NCI-H1694 (cell line): Measurements from ENCODE around the gene CACNA1A.
"Not testable (repeated sequence)": the region's sequence is repeated elsewhere in the genome, so short reads cannot be mapped to it uniquely, and the experiment has no call there.

Experiments
- DNase-seq: peaks from one replicate; lab custom pipeline; 2025; lab: John Stamatoyannopoulos, UW

CACNA1A gene

GRCh38 chr19:13198634-13199033 lies 307.6 kb downstream of the CACNA1A start:
- DNase-seq: no peak

DNA sequence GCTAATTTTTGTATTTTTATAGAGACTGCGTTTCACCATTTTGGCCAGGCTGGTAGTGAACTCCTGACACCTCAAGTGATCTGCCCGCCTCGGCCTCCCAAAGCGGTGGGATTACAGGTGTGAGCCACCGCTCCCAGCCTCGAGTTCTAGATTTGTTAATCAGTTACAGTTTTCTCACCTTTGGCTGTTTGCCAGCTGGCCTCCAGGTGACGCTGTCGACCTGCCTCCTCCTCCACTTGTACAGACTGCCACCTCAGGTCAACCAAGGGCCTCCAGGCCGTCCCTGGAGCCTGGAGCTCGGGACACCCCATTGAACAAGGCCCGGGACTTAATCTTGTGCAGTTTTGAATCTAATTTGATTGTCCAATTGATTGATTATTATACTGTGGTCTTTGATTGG lies 310.6 kb downstream of the CACNA1A start:
- DNase-seq: no peak

DNA sequence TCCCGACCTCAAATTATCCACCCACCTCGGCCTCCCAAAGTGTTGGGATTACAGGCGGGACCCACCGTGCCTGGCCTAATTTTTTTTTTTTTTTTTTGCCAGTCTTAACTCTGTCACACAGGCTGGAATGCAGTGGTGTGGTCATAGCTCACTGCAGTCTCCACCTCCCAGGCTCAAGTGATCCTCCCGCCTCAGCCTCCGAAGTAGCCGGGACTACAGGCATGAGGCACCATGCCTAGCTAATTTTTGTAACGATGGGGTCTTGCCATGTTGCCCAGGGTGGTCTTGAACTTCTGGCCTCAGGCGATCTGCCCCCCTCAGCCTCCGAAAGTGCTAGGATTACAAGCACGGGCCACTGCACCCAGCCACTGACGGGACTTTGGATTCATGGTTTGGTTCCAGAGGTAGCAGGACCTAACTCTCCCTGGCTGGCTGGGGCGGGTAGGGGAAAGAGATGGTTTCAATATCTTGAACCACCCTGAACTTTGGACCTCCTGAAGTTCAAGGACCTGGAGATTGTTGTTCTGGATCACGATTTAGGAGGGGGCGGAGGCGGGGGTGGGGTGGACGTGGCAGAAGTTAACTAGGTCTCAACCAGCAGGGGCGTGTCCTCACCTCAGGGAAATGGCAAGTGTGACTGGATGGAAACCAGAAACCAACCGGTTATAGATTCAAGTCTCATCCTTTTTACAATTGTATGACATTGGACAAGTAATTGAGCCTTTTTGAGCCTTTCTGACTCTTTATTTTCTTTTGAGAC lies 315.3 kb downstream of the CACNA1A start:
- DNase-seq: no peak

DNA sequence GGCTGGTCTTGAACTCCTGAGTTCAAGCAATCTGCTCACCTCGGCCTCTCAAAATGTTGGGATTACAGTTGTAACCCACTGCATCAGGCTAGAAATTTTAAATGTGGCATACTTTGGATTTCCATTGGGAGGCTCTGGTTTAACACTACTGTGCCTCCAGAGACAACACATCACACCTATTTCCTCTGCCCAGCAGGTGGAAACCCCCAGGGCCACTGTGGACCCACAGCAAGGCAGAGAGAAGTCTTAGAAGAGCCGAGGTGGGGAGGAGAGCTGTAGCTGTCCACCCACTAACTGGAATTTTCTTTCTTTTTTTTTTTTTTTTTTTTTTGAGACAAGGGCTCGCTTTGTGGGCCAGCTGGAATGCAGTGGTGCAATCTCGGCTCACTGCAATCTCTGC lies 316.7 kb downstream of the CACNA1A start:
- DNase-seq: no peak

- DNase-seq: no peak
Observed at GRCh38 chr19:13187419-13187818, 318.9 kb downstream of the CACNA1A start.

GRCh38 chr19:13186688-13187087 lies 319.6 kb downstream of the CACNA1A start:
- DNase-seq: not testable (repeated sequence)

DNA sequence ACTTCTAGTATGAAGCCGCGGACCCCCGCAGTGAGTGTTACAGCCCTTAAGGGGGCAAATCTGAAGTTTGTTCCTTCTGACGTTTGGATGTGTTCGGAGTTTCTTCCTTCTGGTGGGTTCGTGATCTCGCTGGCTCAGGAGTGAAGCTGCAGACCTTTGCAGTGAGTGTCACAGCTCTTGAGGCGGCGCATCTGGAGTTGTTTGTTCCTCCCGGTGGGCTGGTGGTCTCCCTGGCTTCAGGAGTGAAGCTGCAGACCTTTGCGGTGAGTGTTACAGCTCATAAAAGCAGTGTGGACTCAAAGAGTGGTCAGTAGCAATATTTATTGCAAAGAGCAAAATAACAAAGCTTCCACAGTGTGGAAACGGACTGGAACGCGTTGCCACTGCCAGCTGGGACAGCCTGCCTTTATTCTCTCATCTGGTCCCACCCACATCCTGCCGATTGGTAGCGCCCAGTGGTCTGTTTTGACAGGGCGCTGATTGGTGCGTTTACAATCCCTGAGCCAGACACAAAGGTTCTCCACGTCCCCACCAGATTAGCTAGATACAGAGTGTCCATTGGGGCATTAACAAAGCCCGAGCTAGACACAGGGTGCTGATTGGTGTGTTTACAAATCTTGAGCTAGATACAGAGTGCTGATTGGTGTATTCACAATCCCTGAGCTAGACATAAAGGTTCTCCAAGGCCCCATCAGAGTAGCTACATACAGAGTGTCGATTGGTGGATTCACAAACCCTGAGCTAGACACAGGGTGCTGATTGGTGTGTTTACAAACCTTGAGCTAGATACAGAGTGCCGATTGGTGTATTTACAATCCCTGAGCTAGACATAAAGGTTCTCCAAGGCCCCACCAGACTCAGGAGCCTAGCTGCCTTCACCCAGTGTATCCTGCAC lies 320.3 kb downstream of the CACNA1A start:
- not testable (repeated sequence) for DNase-seq

- DNase-seq: not testable (repeated sequence)
Observed at GRCh38 chr19:13184926-13185325, 321.4 kb downstream of the CACNA1A start.

GRCh38 chr19:13181747-13182388 lies 324.4 kb downstream of the CACNA1A start:
- peak; percentile 34 for DNase-seq

DNA sequence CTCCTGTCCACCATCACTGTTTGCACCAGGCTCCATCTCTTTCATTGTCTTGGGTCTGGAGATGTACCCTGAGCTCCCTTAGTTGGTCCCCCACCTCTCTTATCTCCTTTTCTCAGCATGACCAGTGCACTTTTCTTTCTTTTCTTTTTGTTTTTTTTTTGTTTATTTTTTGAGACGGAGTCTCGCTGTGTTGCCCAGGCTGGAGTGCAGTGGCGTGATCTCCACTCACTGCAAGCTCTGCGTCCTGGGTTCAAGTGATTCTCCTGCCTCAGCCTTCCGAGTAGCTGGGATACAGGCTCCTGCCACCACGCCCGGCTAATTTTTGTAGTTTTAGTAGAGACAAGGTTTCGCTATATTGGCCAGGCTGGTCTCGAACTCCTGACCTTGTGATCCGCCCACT lies 328.0 kb downstream of the CACNA1A start:
- not testable (repeated sequence) for DNase-seq

DNA sequence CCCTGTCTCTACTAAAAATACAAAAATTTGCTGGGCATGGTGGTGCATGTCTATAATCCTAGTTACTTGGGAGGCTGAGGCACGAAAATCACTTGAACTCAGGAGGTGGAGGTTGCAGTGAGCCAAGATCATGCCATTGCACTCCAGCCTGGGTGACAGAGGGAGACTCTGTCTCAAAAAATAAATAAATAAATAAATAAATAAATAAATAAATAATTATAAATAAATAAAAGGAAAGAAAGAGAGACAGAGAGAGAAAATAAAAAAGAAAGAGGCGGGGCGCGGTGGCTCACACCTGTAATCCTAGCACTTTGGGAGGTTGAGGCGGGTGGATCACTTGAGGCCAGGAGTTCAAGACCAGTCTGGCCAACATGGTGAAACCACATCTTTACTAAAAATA lies 328.7 kb downstream of the CACNA1A start:
- not testable (repeated sequence) for DNase-seq

DNA sequence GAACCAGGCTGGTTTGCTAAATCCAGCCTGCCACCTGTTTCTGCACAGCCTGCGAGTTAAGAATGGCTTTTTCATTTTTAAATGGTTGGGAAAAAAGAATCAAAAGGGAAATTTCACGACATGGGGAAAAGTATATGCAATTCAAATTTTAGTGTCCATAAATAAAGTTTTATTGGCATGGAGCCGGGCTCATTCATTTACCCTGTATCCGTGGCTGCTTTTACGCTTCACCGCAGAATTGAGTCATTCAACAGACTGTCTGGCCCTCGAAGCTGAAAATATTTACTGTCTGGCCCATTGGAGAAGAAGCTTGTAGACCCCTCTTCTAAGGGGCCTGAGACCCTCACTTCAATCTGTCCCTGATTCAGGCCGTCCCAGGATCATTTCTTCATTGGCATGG lies 329.9 kb downstream of the CACNA1A start:
- DNase-seq: no peak

DNA sequence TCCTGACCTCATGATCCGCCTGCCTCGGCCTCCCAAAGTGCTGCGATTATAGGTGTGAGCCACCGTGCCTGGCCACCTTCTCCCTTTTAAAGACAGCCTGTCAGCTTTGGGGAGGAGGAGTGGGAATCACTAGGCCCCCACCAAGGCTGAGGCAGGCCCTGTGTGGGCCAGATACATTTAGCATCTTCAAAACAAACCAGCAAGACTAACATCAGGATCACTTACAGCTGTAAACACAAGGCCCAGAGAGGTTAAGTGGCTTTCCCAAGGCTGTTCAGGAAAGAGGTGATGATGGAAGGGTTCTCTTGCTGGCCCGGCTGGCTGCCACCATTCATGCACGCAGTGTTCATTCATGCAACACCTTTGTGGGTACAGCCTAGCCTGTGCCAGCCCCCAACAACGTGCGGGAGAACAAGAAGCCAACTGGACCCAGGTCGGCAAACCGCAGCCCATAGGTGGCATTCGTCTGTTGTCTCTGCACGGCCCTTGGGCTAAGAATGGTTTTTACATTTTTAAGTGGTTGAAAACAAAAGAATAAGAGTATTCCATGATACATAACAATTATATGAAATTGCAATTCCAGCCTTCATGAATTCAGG lies 333.0 kb downstream of the CACNA1A start:
- DNase-seq: no peak

DNA sequence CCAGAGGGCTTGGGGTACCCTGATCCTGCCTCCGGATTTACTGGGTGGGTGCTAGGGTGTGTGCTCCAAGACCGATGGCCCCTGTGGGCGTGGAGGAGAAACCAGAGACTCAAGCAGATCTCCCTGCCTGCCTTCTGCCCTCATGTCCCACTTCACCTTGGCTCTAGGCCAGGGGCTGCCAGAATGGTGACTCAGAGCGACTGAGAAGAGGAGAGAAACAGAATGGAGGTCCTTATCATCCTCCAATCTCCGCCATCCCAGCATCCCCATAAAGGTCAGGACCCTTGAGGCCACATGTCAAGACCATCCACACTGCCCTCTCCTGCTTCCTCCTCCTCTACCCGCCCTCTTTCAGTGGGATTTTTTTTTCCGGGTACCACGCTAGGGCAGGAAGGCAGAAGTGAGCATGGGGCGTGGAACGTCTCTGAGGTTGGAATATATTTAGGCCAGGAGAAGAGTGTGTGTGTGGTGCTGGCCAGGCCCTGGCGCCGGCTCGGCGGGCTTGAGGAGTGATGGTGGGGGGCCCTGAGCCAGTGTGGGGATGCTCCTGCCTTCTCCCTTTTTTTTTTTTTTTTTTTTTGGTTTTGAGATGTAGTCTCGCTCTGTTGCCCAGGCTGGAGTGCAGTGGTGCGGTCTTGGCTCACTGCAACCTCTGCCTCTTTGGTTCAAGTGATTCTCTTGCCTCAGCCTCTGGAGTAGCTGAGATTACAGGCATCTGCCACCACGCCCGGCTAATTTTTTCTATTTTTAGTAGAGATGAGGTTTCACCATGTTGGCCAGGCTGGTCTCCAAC lies 333.7 kb downstream of the CACNA1A start:
- DNase-seq: no peak

GRCh38 chr19:13171146-13171545 lies 335.1 kb downstream of the CACNA1A start:
- no peak for DNase-seq

GRCh38 chr19:13169769-13170168 lies 336.5 kb downstream of the CACNA1A start:
- no peak for DNase-seq

DNA sequence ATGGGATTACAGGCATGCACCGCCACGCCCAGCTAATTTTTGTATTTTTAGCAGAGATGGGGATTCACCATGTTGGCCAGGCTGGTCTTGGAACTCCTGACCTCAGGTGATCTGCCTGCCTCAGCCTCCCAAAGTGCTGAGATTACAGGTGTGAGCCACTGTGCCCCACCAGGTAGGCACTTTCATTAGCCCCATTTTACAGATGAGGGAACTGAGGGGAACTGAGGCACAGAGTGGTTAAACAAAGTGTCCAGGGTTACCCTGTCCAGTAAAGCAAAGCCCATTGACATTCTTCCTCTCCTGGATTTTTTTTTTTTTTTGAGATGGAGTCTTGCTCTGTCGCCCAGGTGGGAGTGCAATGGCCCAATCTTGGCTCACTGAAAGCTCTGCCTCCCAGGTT lies 340.1 kb downstream of the CACNA1A start:
- DNase-seq: not testable (repeated sequence)

DNA sequence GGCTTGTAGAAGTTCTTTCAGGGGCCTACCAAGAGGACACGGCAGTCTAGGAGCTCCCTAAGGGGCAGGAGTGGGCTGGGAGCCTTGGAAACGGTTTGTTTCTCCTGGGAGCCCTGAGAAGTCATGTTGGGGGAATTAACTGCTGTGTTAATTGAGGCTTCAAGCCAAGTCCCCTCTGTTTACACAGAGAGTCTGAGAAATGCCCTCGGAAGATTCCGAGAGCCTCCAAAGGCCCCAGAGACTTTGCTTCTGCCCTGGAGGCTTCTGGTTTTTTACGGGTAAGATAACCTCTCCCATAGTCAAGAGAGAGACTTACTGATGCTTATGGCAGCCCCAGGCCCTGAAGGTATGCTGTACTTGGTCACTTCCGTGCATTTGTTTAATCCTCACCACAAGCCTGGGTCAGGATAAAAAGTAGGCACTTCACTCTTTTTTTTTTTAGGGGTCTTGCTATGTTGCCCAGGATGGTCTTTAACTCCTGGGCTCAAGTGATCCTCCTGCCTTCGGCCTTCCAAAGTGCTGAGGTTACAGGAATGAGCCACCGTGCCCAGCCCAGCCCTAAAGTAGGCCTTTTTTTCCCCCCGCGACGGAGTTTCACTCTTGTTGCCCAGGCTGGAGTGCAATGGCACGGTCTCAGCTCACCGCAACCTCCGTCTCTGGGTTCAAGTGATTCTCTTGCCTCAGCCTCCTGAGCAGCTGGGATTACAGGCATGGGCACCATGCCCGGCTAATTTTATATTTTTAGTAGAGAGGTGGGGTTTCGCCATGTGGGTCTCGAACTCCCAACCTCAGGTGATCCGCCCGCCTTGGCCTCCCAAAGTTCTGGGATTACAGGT lies 340.9 kb downstream of the CACNA1A start:
- DNase-seq: no peak

DNA sequence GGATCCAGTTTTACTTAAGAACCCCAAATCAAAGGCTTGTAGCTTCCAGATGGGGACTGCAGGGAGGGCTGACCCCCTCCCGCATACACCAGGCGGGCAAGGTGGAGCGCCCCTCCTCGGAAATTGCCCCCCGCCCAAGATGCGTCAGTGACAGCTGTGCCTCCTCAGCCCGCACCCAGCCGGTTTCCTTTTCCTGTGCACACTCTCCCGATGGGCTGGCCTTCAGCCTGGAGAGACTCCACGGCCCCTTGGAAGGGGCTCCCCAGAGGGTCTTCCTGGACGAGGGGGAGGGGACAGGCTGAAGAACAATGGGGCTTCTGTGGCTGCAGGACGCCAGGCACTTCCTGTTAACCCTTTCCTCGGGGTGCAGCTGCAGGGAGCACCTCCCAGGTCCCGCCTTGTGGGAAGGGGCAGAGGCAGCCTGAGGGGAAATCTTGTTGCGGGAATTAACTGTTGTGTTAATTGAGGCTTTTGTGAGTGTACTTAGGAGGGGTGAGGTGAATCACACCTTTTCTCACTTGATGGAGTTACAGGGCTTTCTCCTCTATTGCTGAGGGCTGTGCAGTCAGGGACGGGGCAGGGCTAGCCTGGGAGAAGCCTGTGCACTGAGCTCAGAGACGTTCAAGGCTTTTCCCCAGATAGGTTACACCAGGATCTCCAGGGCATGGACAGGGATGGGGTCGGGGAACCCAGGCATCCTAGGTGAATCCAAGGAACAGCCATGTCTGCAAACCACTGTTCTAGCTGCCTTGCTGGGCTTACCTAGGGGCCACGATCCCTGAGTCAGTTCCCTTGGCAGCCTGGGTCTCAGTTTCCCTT lies 341.7 kb downstream of the CACNA1A start:
- DNase-seq: no peak
